Measurements from ENCODE around the gene SCN9A.
"Not testable (repeated sequence)": the region's sequence is repeated elsewhere in the genome, so short reads cannot be mapped to it uniquely, and the experiment has no call there.

Gene SCN9A

GRCh38 chr2:166417669-166418068 is 41.9 kb upstream of the SCN9A start:
- Histone ChIP-seq H3K4me3 (ENCODE audit: low read depth, low read length) (no peak overlapping the region), H3K27me3 (ENCODE audit: control insufficient read depth, insufficient read depth, low read length) (no peaks in the 10 kb centered on the region), H2AFZ (no peak overlapping the region), H3K9me3 (ENCODE audit: control insufficient read depth, low read length) (no peaks in the 10 kb centered on the region), H3K4me2 (ENCODE audit: low read length) (no peak overlapping the region), H3K79me2 (no peaks in the 10 kb centered on the region), H3K27ac (no peak overlapping the region), H3K36me3 (ENCODE audit: control insufficient read depth, insufficient read depth, low read length) (no peaks in the 10 kb centered on the region), H3K4me1 (no peaks in the 10 kb centered on the region), H3K9ac (no peak overlapping the region)
- TF ChIP-seq CTCF (IDR thresholded peaks at IDR 0.05), result no peak

GRCh38 chr2:166413255-166413654 is 37.5 kb upstream of the SCN9A start:
- Histone ChIP-seq H3K36me3 (ENCODE audit: control insufficient read depth, insufficient read depth, low read length) (no peaks in the 10 kb centered on the region), H3K9ac (no peak overlapping the region), H3K9me3 (ENCODE audit: control insufficient read depth, low read length) (no peaks in the 10 kb centered on the region), H3K27ac (no peak overlapping the region), H3K79me2 (no peaks in the 10 kb centered on the region), H3K4me2 (ENCODE audit: low read length) (no peak overlapping the region), H3K27me3 (ENCODE audit: control insufficient read depth, insufficient read depth, low read length) (no peaks in the 10 kb centered on the region), H3K4me3 (ENCODE audit: low read depth, low read length) (no peak overlapping the region), H2AFZ (no peak overlapping the region), H3K4me1 (no peaks in the 10 kb centered on the region)
- no peak for TF ChIP-seq CTCF (IDR thresholded peaks at IDR 0.05)

- H3K4me1 ChIP-seq, result no peaks in the 10 kb centered on the region
- no peaks in the 10 kb centered on the region for H3K9me3 ChIP-seq (ENCODE audit: control insufficient read depth, low read length)
- no peaks in the 10 kb centered on the region for H3K36me3 ChIP-seq (ENCODE audit: control insufficient read depth, insufficient read depth, low read length)
- H2AFZ ChIP-seq, result no peak overlapping the region
- H3K27me3 ChIP-seq (ENCODE audit: control insufficient read depth, insufficient read depth, low read length), result no peaks in the 10 kb centered on the region
- H3K79me2 ChIP-seq, result no peaks in the 10 kb centered on the region
- H3K4me3 ChIP-seq (ENCODE audit: low read depth, low read length), result no peak overlapping the region
- no peak overlapping the region for H3K4me2 ChIP-seq (ENCODE audit: low read length)
- H3K27ac ChIP-seq, result no peak overlapping the region
- TF ChIP-seq CTCF (IDR thresholded peaks at IDR 0.05), result no peak
- H3K9ac ChIP-seq, result no peak overlapping the region
Measured at GRCh38 chr2:166411473-166412230, 35.9 kb upstream of the SCN9A start.

- Histone ChIP-seq H3K4me1 (no peaks in the 10 kb centered on the region), H3K4me3 (ENCODE audit: low read depth, low read length) (no peak overlapping the region), H2AFZ (no peak overlapping the region), H3K9me3 (ENCODE audit: control insufficient read depth, low read length) (no peaks in the 10 kb centered on the region), H3K27ac (no peak overlapping the region), H3K36me3 (ENCODE audit: control insufficient read depth, insufficient read depth, low read length) (no peaks in the 10 kb centered on the region), H3K4me2 (ENCODE audit: low read length) (no peak overlapping the region), H3K9ac (no peak overlapping the region), H3K79me2 (no peaks in the 10 kb centered on the region), H3K27me3 (ENCODE audit: control insufficient read depth, insufficient read depth, low read length) (no peaks in the 10 kb centered on the region)
- TF ChIP-seq CTCF (IDR thresholded peaks at IDR 0.05), result no peak
Measured at GRCh38 chr2:166410828-166411472, 35.2 kb upstream of the SCN9A start.

GRCh38 chr2:166407746-166408145 is 32.0 kb upstream of the SCN9A start:
- H3K4me3 ChIP-seq (ENCODE audit: low read depth, low read length); H3K27ac ChIP-seq; H3K27me3 ChIP-seq (ENCODE audit: control insufficient read depth, insufficient read depth, low read length); H3K79me2 ChIP-seq; H3K9ac ChIP-seq; H3K9me3 ChIP-seq (ENCODE audit: control insufficient read depth, low read length); H3K4me2 ChIP-seq (ENCODE audit: low read length); H3K36me3 ChIP-seq (ENCODE audit: control insufficient read depth, insufficient read depth, low read length); H3K4me1 ChIP-seq; H2AFZ ChIP-seq: not testable (repeated sequence)
